SK-N-MC (cell line): Measurements from ENCODE around the gene FBXW7.

ENCODE experiments used
- EZH2 ChIP-seq: fragments of 200-600 bp; sonication (generic); IDR thresholded peaks from one replicate; pipeline ENCODE4 v1.6.1; 2017; ENCODE audit warnings: antibody characterized with exemption
- FOXP2 ChIP-seq: optimal IDR thresholded peaks from 2 replicates; pipeline ENCODE3; 2011; ENCODE audit warnings: mild to moderate bottlenecking, moderate library complexity; ENCODE audit not compliant: insufficient read depth; ENCODE audit errors: extremely low read length, control extremely low read depth
- POLR2AphosphoS5 ChIP-seq: IDR thresholded peaks from 2 replicates; pipeline ENCODE4 v1.6.1; 2012; ENCODE audit warnings: mild to moderate bottlenecking, low read depth, low read length, borderline replicate concordance

DNA sequence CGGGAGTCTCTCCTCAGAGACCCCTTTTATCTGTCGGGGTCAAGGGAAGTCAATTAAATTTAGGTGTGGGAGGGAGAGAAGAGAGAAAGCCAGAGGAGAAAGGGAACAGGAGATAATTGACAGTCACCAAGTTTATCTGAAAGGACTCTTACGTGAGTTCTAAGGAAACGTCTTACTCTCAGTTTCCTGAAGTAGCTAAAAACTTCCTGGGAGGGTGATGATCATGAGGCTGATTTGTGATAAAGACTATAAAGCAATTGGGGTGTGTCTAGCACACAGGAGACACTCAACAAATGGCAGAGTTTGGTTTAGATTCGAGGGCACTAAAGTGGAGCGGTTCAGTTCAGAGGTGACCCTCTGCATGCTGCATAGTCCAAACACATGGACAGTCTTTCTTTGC lies 254.1 kb downstream of the FBXW7 start:
- TF ChIP-seq EZH2: no peak
- TF ChIP-seq FOXP2: no peak
- no peak for TF ChIP-seq POLR2AphosphoS5
